ENCODE results near the gene FBXO47.

DNA sequence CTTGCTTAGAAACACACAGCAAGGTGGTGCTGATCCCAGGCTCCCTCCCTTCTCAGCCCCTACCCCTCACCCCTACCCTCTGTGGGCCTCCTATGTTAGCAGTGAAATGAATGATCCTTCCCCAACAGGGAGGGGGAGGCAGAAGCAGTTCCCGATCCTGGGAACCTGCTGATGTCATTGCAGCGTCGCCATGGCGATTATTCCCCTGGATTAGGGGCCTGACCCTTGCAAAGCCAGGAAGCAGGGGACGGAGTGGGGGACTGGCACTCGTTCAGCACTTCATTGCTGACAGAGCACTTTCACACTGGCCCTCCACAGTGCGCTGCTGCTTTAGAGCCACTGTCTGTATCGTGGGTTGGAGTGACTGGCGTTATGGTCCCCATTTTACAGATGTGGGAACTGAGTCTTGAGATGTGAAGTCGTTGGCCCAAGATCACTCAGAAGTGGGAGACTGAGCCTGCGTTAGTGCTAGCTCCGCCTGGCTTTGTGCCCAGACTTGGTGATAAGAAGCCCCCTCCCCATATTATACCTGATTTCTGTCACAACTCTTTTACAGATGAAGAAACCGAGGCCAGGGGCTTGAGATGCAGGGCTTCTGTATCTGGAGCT, 70.8 kb downstream of the FBXO47 start:
- TF ChIP-seq, protein P1, sequence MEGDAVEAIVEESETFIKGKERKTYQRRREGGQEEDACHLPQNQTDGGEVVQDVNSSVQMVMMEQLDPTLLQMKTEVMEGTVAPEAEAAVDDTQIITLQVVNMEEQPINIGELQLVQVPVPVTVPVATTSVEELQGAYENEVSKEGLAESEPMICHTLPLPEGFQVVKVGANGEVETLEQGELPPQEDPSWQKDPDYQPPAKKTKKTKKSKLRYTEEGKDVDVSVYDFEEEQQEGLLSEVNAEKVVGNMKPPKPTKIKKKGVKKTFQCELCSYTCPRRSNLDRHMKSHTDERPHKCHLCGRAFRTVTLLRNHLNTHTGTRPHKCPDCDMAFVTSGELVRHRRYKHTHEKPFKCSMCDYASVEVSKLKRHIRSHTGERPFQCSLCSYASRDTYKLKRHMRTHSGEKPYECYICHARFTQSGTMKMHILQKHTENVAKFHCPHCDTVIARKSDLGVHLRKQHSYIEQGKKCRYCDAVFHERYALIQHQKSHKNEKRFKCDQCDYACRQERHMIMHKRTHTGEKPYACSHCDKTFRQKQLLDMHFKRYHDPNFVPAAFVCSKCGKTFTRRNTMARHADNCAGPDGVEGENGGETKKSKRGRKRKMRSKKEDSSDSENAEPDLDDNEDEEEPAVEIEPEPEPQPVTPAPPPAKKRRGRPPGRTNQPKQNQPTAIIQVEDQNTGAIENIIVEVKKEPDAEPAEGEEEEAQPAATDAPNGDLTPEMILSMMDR (IDR thresholded peaks at IDR 0.05): no peak
- no peak for TF ChIP-seq POLR2A (IDR thresholded peaks at IDR 0.05; ENCODE audit: low read depth)
- TF ChIP-seq EP300 (IDR thresholded peaks at IDR 0.05): no peak
- TF ChIP-seq POLR2AphosphoS5 (IDR thresholded peaks at IDR 0.05): peak in 1 of 2 donors; percentile 6

Data from esophagus muscularis mucosa (tissue), 4 donors.